ENCODE results near the gene PRRX1.

The PRRX1 gene

GRCh38 chr1:170730014-170730413 is 66.1 kb downstream of the PRRX1 start:
- Histone ChIP-seq H4K20me1 (ENCODE audit: insufficient read depth, low read length) (no peaks in the 10 kb centered on the region), H3F3A (ENCODE audit: insufficient read depth, low read length) (no peaks in the 10 kb centered on the region), H3K9me2 (replicated peaks; ENCODE audit: insufficient read depth, low read length) (no peaks in the 10 kb centered on the region), H3K4me1 (ENCODE audit: low read length) (no peaks in the 10 kb centered on the region), H3K9me3 (replicated peaks; ENCODE audit: insufficient read depth, low read length) (no peaks in the 10 kb centered on the region), H3K9ac (ENCODE audit: low read length) (no peak overlapping the region), H3K27me3 (replicated peaks; ENCODE audit: insufficient read depth, low read length) (no peaks in the 10 kb centered on the region), H3K4me2 (ENCODE audit: low read depth, low read length) (no peak overlapping the region), H3K4me3 (ENCODE audit: low read length) (no peak overlapping the region), H3K79me2 (ENCODE audit: low read length) (no peaks in the 10 kb centered on the region), H3K36me3 (replicated peaks; ENCODE audit: insufficient read depth, low read length) (no peaks in the 10 kb centered on the region), H3K27ac (ENCODE audit: low read length) (no peak overlapping the region), H2AFZ (ENCODE audit: low read length) (no peak overlapping the region)
- no peak for DNase-seq
- TF ChIP-seq EZH2 (optimal IDR thresholded peaks at IDR 0.05; ENCODE audit: low read depth, low read length): no peak
- TF ChIP-seq CTCF (IDR thresholded peaks at IDR 0.05; ENCODE audit: low read length): no peak
- no peak for TF ChIP-seq EZH2phosphoT487 (IDR thresholded peaks at IDR 0.05; ENCODE audit: low read length)

GRCh38 chr1:170730438-170730837 is 66.5 kb downstream of the PRRX1 start:
- no peaks in the 10 kb centered on the region for H3K79me2 ChIP-seq (ENCODE audit: low read length)

GRCh38 chr1:170731566-170732251 is 67.8 kb downstream of the PRRX1 start:
- Histone ChIP-seq H3K27me3 (replicated peaks; ENCODE audit: insufficient read depth, low read length) (no peaks in the 10 kb centered on the region), H3K36me3 (replicated peaks; ENCODE audit: insufficient read depth, low read length) (no peaks in the 10 kb centered on the region), H3K9ac (ENCODE audit: low read length) (no peak overlapping the region), H3K27ac (ENCODE audit: low read length) (no peak overlapping the region), H3F3A (ENCODE audit: insufficient read depth, low read length) (no peaks in the 10 kb centered on the region), H3K9me2 (replicated peaks; ENCODE audit: insufficient read depth, low read length) (no peaks in the 10 kb centered on the region), H2AFZ (ENCODE audit: low read length) (no peak overlapping the region), H3K4me2 (ENCODE audit: low read depth, low read length) (no peak overlapping the region), H3K4me3 (ENCODE audit: low read length) (no peak overlapping the region), H3K79me2 (ENCODE audit: low read length) (no peaks in the 10 kb centered on the region), H4K20me1 (ENCODE audit: insufficient read depth, low read length) (no peaks in the 10 kb centered on the region), H3K9me3 (replicated peaks; ENCODE audit: insufficient read depth, low read length) (no peaks in the 10 kb centered on the region), H3K4me1 (ENCODE audit: low read length) (no peaks in the 10 kb centered on the region)
- no peak for TF ChIP-seq EZH2phosphoT487 (IDR thresholded peaks at IDR 0.05; ENCODE audit: low read length)
- no peak for TF ChIP-seq CTCF (IDR thresholded peaks at IDR 0.05; ENCODE audit: low read length)
- no peak for TF ChIP-seq EZH2 (optimal IDR thresholded peaks at IDR 0.05; ENCODE audit: low read depth, low read length)
- no peak for DNase-seq

More at GRCh38 chr1:170730438-170730837, 66.5 kb downstream of the PRRX1 start:
- Histone ChIP-seq H3K9me3 (replicated peaks; ENCODE audit: insufficient read depth, low read length) (no peaks in the 10 kb centered on the region), H3K27ac (ENCODE audit: low read length) (no peak overlapping the region), H3K9me2 (replicated peaks; ENCODE audit: insufficient read depth, low read length) (no peaks in the 10 kb centered on the region), H3K9ac (ENCODE audit: low read length) (no peak overlapping the region), H3K4me3 (ENCODE audit: low read length) (no peak overlapping the region), H3K4me2 (ENCODE audit: low read depth, low read length) (no peak overlapping the region), H3K27me3 (replicated peaks; ENCODE audit: insufficient read depth, low read length) (no peaks in the 10 kb centered on the region), H2AFZ (ENCODE audit: low read length) (no peak overlapping the region), H3K36me3 (replicated peaks; ENCODE audit: insufficient read depth, low read length) (no peaks in the 10 kb centered on the region), H4K20me1 (ENCODE audit: insufficient read depth, low read length) (no peaks in the 10 kb centered on the region), H3K4me1 (ENCODE audit: low read length) (no peaks in the 10 kb centered on the region), H3F3A (ENCODE audit: insufficient read depth, low read length) (no peaks in the 10 kb centered on the region)
- TF ChIP-seq EZH2 (optimal IDR thresholded peaks at IDR 0.05; ENCODE audit: low read depth, low read length) (no peak), EZH2phosphoT487 (IDR thresholded peaks at IDR 0.05; ENCODE audit: low read length) (no peak), CTCF (IDR thresholded peaks at IDR 0.05; ENCODE audit: low read length) (no peak)
- no peak for DNase-seq

All from MM.1S (cell line).